GM19395 (cell line): ENCODE data around the gene CYB5B.

Source experiments
- ATAC-seq: cut with Tn5 transposase; IDR thresholded peaks from one replicate; pipeline ENCODE4 v1.9.1; 2021; ENCODE audit warnings: mild to moderate bottlenecking, moderate library complexity; ENCODE audit not compliant: unreplicated experiment

CYB5B gene

GRCh38 chr16:69424053-69424934 lies at the start of gene CYB5B:
CYB5B (plus strand) TSS chr16:69424619; CDS start chr16:69424684, 65 bp downstream.
- ATAC-seq = peak; percentile 93

- no peak for ATAC-seq
Observed at GRCh38 chr16:69376393-69377059, 47.9 kb upstream of the CYB5B start.

GRCh38 chr16:69378036-69378435 lies 46.4 kb upstream of the CYB5B start:
- ATAC-seq = no peak

- no peak for ATAC-seq
Observed at GRCh38 chr16:69378760-69379159, 45.7 kb upstream of the CYB5B start.

- no peak for ATAC-seq
Observed at GRCh38 chr16:69381231-69381630, 43.2 kb upstream of the CYB5B start.

- no peak for ATAC-seq
Observed at GRCh38 chr16:69382421-69382820, 42.0 kb upstream of the CYB5B start.

GRCh38 chr16:69384974-69385373 lies 39.4 kb upstream of the CYB5B start:
- no peak for ATAC-seq

GRCh38 chr16:69386596-69386995 lies 37.8 kb upstream of the CYB5B start:
- ATAC-seq = no peak

- ATAC-seq = no peak
Observed at GRCh38 chr16:69393898-69394849, 30.2 kb upstream of the CYB5B start.

GRCh38 chr16:69395859-69396186 lies 28.6 kb upstream of the CYB5B start:
- no peak for ATAC-seq

GRCh38 chr16:69396187-69397061 lies 28.0 kb upstream of the CYB5B start:
- ATAC-seq = no peak

- no peak for ATAC-seq
Observed at GRCh38 chr16:69397821-69398521, 26.4 kb upstream of the CYB5B start.

- no peak for ATAC-seq
Observed at GRCh38 chr16:69399361-69399760, 25.1 kb upstream of the CYB5B start.

- no peak for ATAC-seq
Observed at GRCh38 chr16:69402439-69402838, 22.0 kb upstream of the CYB5B start.

- no peak for ATAC-seq
Observed at GRCh38 chr16:69404275-69404805, 20.1 kb upstream of the CYB5B start.

- no peak for ATAC-seq
Observed at GRCh38 chr16:69405326-69405725, 19.1 kb upstream of the CYB5B start.

- no peak for ATAC-seq
Observed at GRCh38 chr16:69405757-69406156, 18.7 kb upstream of the CYB5B start.

GRCh38 chr16:69406780-69407331 lies 17.6 kb upstream of the CYB5B start:
- no peak for ATAC-seq

GRCh38 chr16:69407702-69408323 lies 16.6 kb upstream of the CYB5B start:
- no peak for ATAC-seq
